B cell (primary cell): ENCODE results near the gene ACADM. TPM values are rescaled to one million over a fixed set of nuclear protein-coding genes. Genes with fewer than 3 reads are reported as not detected.
"Not testable (repeated sequence)": the region's sequence is repeated elsewhere in the genome, so short reads cannot be mapped to it uniquely, and the experiment has no call there.

Experiments
- ATAC-seq: fragments of 200-7000 bp; cut with Tn5 transposase; one replicate; pipeline ENCODE4 v1.10.0; 2021; ENCODE audit warnings: low read depth, mild to moderate bottlenecking, moderate number of reproducible peaks, moderate library complexity
- CTCF ChIA-PET: fragments of 350-600 bp; sonication (Branson Sonifier 250); formaldehyde crosslinking; loops from one replicate; lab custom pipeline; 2021; ENCODE audit warnings: antibody characterized with exemption, inconsistent platforms; lab: Charles Lee
- POLR2A ChIA-PET: fragments of 350-600 bp; sonication (Branson Sonifier 250); formaldehyde crosslinking; loops from one replicate; lab custom pipeline; 2021; ENCODE audit warnings: antibody characterized with exemption; lab: Charles Lee
- DNase-seq: peaks from one replicate; pipeline ENCODE4 v3.0.0; 2013
- H2AFZ ChIP-seq: 2 replicates; pipeline ENCODE4 v1.6.1; 2012; ENCODE audit warnings: mild to moderate bottlenecking, low read depth, low read length; ENCODE audit not compliant: insufficient read depth, poor library complexity, severe bottlenecking
- H3K27ac ChIP-seq, 2 donors: 1 replicate in 1 of 2; 2 replicates in 1 of 2; pipeline ENCODE4 v1.5.1; 2012 to 2013; ENCODE audit warnings: low read length in 2 of 2, mild to moderate bottlenecking in 2 of 2, moderate library complexity in 1 of 2
- H3K27me3 ChIP-seq, 4 experiments: fragments of 200-600 bp in 1 of 4; sonication (generic) in 1 of 4; replicated peaks in 1 of 4; 1 replicate in 2 of 4; 2 replicates in 2 of 4; pipeline versions ENCODE4 v1.6.1 to v1.7.0; 2013 to 2016; ENCODE audit warnings: low read length in 3 of 4, mild to moderate bottlenecking in 2 of 4, mixed read lengths in 1 of 4, moderate library complexity in 1 of 4; ENCODE audit not compliant: insufficient read depth in 4 of 4, control insufficient read depth in 3 of 4; ENCODE audit errors: control extremely low read depth in 1 of 4
- H3K36me3 ChIP-seq, 2 experiments: replicated peaks in 1 of 2; 1 replicate in 1 of 2; 2 replicates in 1 of 2; pipeline versions ENCODE4 v1.6.1 to v1.7.1; 2013; ENCODE audit warnings: low read length in 1 of 2; ENCODE audit not compliant: insufficient read depth in 2 of 2, control insufficient read depth in 1 of 2; ENCODE audit errors: control extremely low read depth in 1 of 2, extremely low read depth in 1 of 2
- H3K4me1 ChIP-seq, 2 donors: fragments of 200-600 bp in 1 of 2; sonication (generic) in 1 of 2; 1 replicate in 1 of 2; 2 replicates in 1 of 2; pipeline versions ENCODE4 v1.5.1 to v1.6.1; 2013 to 2017; ENCODE audit warnings: low read length in 2 of 2; ENCODE audit not compliant: control insufficient read depth in 2 of 2, insufficient read depth in 2 of 2
- H3K4me2 ChIP-seq: replicated peaks from 2 replicates; pipeline ENCODE3; 2012; ENCODE audit warnings: mild to moderate bottlenecking, low read depth, low read length; ENCODE audit not compliant: poor library complexity, severe bottlenecking
- H3K4me3 ChIP-seq, 5 experiments: fragments of 200-600 bp in 1 of 5; sonication (generic) in 1 of 5; 1 replicate in 3 of 5; 2 replicates in 2 of 5; pipeline versions ENCODE4 v1.5.1 to v1.7.0; 2011 to 2016; ENCODE audit warnings: low read length in 4 of 5, mild to moderate bottlenecking in 4 of 5, low read depth in 2 of 5, control low read depth in 1 of 5, moderate library complexity in 1 of 5; ENCODE audit not compliant: insufficient read depth in 1 of 5; ENCODE audit errors: control extremely low read depth in 1 of 5, extremely low read depth in 1 of 5
- H3K79me2 ChIP-seq: fragments of 200-600 bp; sonication (generic); one replicate; pipeline ENCODE4 v1.6.0; 2016; ENCODE audit warnings: low read length; ENCODE audit not compliant: control insufficient read depth, insufficient read depth
- H3K9ac ChIP-seq: fragments of 200-600 bp; sonication (generic); 2 replicates; pipeline ENCODE4 v1.6.1; 2017; ENCODE audit warnings: mild to moderate bottlenecking, low read length, moderate library complexity
- H3K9me3 ChIP-seq, 3 donors: one replicate each; pipeline versions ENCODE4 v1.6.1 to v1.7.1; 2013; ENCODE audit warnings: low read length in 2 of 3; ENCODE audit not compliant: control insufficient read depth in 2 of 3, insufficient read depth in 1 of 3; ENCODE audit errors: control extremely low read depth in 1 of 3
- H4K20me1 ChIP-seq: 2 replicates; pipeline ENCODE4 v1.6.0; 2012; ENCODE audit warnings: mild to moderate bottlenecking, low read length; ENCODE audit not compliant: insufficient read depth, control insufficient read depth, poor library complexity, severe bottlenecking
- H3K27ac Mint-ChIP-seq: one replicate; pipeline ENCODE4 v1.8.0; 2021; ENCODE audit warnings: mixed read lengths
- H3K27me3 Mint-ChIP-seq: one replicate; pipeline ENCODE4 v1.8.0; 2021; ENCODE audit warnings: mixed read lengths
- H3K4me1 Mint-ChIP-seq: one replicate; pipeline ENCODE4 v1.8.0; 2021; ENCODE audit warnings: mixed read lengths
- H3K4me3 Mint-ChIP-seq: one replicate; pipeline ENCODE4 v1.8.0; 2021; ENCODE audit warnings: mixed read lengths
- H3K9me3 Mint-ChIP-seq: one replicate; pipeline ENCODE4 v1.8.0; 2022; ENCODE audit warnings: mixed read lengths; ENCODE audit not compliant: insufficient read depth
- EZH2 ChIP-seq: IDR thresholded peaks from 2 replicates; pipeline ENCODE4 v1.6.1; 2012; ENCODE audit warnings: borderline replicate concordance, low read depth, mild to moderate bottlenecking, moderate library complexity, low read length; ENCODE audit not compliant: insufficient read depth, poor library complexity, severe bottlenecking
- WGBS: methylation state at CpG from one replicate; pipeline ENCODE4 v1.1.5; 2013; ENCODE audit warnings: missing lambda C conversion rate; ENCODE audit not compliant: insufficient coverage; 5-methylcytosine and 5-hydroxymethylcytosine counted together
- intact Hi-C: fragments of 100-400 bp; cut with micrococcal nuclease; formaldehyde crosslinking; loops from one replicate; pipeline ENCODE4 v1.10.0; 2022
- polyA minus RNA-seq: library from RNA; depleted of rRNA, polyadenylated mRNA; stranded (reverse); fragments of >200 nt; gene quantifications from 2 replicates; pipeline ENCODE4 v1.2.3, GENCODE V29; 2012
- polyA plus RNA-seq: library from polyadenylated mRNA; depleted of rRNA; stranded (reverse); fragments of >200 nt; gene quantifications from 2 replicates; pipeline ENCODE4 v1.2.3, GENCODE V29; 2012
- total RNA-seq, 2 donors: library from RNA; stranded (reverse); fragments of 120-200 nt in 1 of 2; gene quantifications; 1 replicate in 1 of 2; 2 replicates in 1 of 2; pipeline versions ENCODE4 v1.2.3 to v1.2.4, GENCODE V29; 2013 to 2022
- TF ChIP-seq, protein P1 (sequence below): fragments of 200-600 bp; IDR thresholded peaks from one replicate; pipeline ENCODE4 v1.8.0; 2022; ENCODE audit warnings: antibody characterized with exemption, mild to moderate bottlenecking

ACADM gene
- total RNA-seq (53.3 and 57.4 TPM in 2 replicates), polyA plus RNA-seq (16.4 and 17.2 TPM in 2 replicates), polyA minus RNA-seq (11.2 and 14.9 TPM in 2 replicates)
- 77.0 TPM for total RNA-seq (2013)

DNA sequence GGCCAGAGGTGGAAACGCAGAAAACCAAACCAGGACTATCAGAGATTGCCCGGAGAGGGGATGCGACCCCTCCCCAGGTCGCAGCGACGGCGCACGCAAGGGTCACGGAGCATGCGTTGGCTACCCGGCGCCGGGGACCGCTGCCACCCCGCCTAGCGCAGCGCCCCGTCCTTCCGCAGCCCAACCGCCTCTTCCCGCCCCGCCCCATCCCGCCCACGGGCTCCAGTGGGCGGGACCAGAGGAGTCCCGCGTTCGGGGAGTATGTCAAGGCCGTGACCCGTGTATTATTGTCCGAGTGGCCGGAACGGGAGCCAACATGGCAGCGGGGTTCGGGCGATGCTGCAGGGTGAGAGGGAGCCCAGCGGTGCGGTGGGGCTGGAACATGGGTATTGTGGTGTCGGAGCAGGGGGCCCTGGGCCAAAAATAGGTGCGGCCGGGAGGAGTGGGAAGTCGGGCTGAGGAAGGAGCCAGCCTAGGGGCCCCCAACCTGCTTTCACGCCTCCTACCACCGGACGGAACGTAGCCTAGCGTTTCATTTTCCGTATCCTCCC, at the start of gene ACADM:
ACADM (plus strand) TSS at position 238 of the 551 bp plus-strand sequence; CDS start at position 317, 79 bp downstream.
- Histone ChIP-seq H3K27me3 (no peaks in the 10 kb centered on the region), H2AFZ (peak within 1 kb of the TSS; percentile 94), H3K36me3 (no peaks in the 10 kb centered on the region), H3K27ac (peak within 1 kb of the TSS; percentile 88 to 90), H3K4me1 (peaks cover 30 to 32% of the 10 kb centered on the region in 2 donors), H4K20me1 (no peaks in the 10 kb centered on the region), H3K4me3 (peak within 1 kb of the TSS; percentile 64 to 96 (median 93)), H3K4me2 (peak within 1 kb of the TSS; percentile 91), H3K79me2 (peaks cover 33% of the 10 kb centered on the region), H3K9me3 (no peaks in the 10 kb centered on the region), H3K9ac (peak within 1 kb of the TSS; percentile 94)
- H3K9me3 Mint-ChIP-seq: no peaks in the 10 kb centered on the region
- intact Hi-C loops: loop anchor here (1.0 to 10.0 kb wide), 7 partner anchors 62 to 1958 kb away; partner anchors contain the start of genes FPGT, LRRIQ3, PIGK and RABGGTB
- peak within 1 kb of the TSS; percentile 99 for H3K27ac Mint-ChIP-seq
- peak; percentile 90 for ATAC-seq
- H3K4me1 Mint-ChIP-seq: peaks cover 46% of the 10 kb centered on the region
- peak within 1 kb of the TSS; percentile 100 for H3K4me3 Mint-ChIP-seq
- ChIA-PET CTCF (interaction anchor here (1.6 kb wide), 1 partner anchor 61 kb away, joined by 8 read pairs; the partner anchor contains the start of gene RABGGTB), POLR2A (interaction anchor here (4.1 kb wide), 1 partner anchor 61 kb away, joined by 16 read pairs; the partner anchor contains the start of gene RABGGTB)
- DNase-seq: peak; percentile 90
- H3K27me3 Mint-ChIP-seq: no peaks in the 10 kb centered on the region
- TF ChIP-seq, protein P1, sequence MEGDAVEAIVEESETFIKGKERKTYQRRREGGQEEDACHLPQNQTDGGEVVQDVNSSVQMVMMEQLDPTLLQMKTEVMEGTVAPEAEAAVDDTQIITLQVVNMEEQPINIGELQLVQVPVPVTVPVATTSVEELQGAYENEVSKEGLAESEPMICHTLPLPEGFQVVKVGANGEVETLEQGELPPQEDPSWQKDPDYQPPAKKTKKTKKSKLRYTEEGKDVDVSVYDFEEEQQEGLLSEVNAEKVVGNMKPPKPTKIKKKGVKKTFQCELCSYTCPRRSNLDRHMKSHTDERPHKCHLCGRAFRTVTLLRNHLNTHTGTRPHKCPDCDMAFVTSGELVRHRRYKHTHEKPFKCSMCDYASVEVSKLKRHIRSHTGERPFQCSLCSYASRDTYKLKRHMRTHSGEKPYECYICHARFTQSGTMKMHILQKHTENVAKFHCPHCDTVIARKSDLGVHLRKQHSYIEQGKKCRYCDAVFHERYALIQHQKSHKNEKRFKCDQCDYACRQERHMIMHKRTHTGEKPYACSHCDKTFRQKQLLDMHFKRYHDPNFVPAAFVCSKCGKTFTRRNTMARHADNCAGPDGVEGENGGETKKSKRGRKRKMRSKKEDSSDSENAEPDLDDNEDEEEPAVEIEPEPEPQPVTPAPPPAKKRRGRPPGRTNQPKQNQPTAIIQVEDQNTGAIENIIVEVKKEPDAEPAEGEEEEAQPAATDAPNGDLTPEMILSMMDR: no peak
- TF ChIP-seq EZH2: no peak
- WGBS: under 1% methylated on average over 47 of the region's 48 CpGs

DNA sequence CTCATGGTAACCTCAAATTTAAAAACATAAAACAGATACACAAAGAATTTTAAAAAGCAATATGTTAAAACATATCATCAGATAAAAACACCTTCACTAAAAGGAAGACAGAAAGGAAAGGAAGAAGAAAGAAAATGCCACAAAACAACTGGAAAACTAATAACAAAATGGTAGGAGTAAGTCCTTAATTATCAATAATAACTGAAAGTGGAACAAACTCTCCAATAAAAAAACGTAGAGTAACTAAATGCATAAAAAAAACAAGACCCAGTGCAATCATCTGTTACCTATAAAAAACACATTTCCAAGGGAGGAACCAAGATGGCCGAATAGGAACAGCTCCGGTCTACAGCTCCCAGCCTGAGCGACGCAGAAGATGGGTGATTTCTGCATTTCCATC, 47.1 kb upstream of the ACADM start:
- H3K27me3 ChIP-seq: no peaks in the 10 kb centered on the region
- no peak overlapping the region for H3K4me3 ChIP-seq
- no peaks in the 10 kb centered on the region for H3K79me2 ChIP-seq
- intact Hi-C loops: no loop called here
- ChIA-PET CTCF (no interaction called here), POLR2A (no interaction called here)
- H3K4me1 ChIP-seq: no peaks in the 10 kb centered on the region
- H3K36me3 ChIP-seq: no peaks in the 10 kb centered on the region
- no peak overlapping the region for H3K4me3 Mint-ChIP-seq
- WGBS: no CpG with 5 or more reads among the region's 5 CpGs
- no peaks in the 10 kb centered on the region for H4K20me1 ChIP-seq
- no peaks in the 10 kb centered on the region for H3K9me3 Mint-ChIP-seq
- no peaks in the 10 kb centered on the region for H3K4me1 Mint-ChIP-seq
- H3K9me3 ChIP-seq: peaks cover 0 to 1% (median 0%) of the 10 kb centered on the region in 3 donors
- no peak for DNase-seq
- H3K27me3 Mint-ChIP-seq: peaks cover 23% of the 10 kb centered on the region
- no peak for ATAC-seq
- H3K27ac ChIP-seq: no peak overlapping the region
- H2AFZ ChIP-seq: no peak overlapping the region
- TF ChIP-seq EZH2: no peak
- TF ChIP-seq, protein P1: no peak
- no peak overlapping the region for H3K4me2 ChIP-seq
- no peak overlapping the region for H3K9ac ChIP-seq
- H3K27ac Mint-ChIP-seq: no peak overlapping the region

DNA sequence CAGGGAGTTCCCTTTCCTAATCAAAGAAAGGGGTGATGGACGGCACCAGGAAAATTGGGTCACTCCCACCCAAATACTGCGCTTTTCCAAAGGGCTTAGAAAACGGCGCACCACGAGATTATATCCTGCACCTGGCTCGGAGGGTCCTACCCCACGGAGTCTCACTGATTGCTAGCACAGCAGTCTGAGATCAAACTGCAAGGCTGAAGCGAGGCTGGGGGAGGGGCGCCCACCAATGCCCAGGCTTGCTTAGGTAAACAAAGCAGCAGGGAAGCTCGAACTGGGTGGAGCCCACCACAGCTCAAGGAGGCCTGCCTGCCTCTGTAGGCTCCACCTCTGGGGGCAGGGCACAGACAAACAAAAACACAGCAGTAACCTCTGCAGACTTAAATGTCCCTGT, 46.5 kb upstream of the ACADM start:
- H4K20me1 ChIP-seq, ATAC-seq, H3K4me2 ChIP-seq, H3K9me3 ChIP-seq, POLR2A ChIA-PET, H3K9ac ChIP-seq, H3K79me2 ChIP-seq, H3K9me3 Mint-ChIP-seq, CTCF ChIA-PET, H2AFZ ChIP-seq, H3K36me3 ChIP-seq, DNase-seq, H3K27ac ChIP-seq, H3K4me3 ChIP-seq, H3K27ac Mint-ChIP-seq, H3K4me3 Mint-ChIP-seq, intact Hi-C loops, H3K4me1 ChIP-seq, H3K4me1 Mint-ChIP-seq, H3K27me3 ChIP-seq: not testable (repeated sequence)
- 78% methylated on average over 7 of the region's 10 CpGs for WGBS
- H3K27me3 Mint-ChIP-seq: peaks cover 23% of the 10 kb centered on the region
